ENCODE data around the gene RASGEF1C.

The RASGEF1C gene

DNA sequence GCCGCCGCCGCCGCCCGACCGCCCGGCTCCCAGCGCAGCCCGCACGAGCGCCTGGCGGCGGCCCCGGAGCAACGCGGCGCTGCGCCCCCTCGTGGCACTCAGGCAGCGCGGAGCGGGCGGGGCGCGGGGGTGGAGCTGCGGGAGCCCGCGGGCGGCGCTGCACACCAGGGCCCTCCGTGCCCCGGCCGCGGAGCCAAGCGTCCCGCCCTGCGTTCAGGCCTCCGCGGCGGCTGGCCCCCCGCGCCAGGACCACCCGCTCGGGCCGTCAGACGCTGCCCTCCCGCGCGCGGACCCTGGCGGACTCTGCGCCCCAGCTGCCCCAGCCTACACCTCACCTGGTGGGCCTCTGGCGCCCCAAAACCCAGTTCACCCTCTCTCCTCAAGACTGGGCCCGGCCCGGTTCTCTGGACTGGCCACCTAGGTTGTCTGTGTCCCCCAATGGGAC lies at the start of gene RASGEF1C:
Gene RASGEF1C (minus strand): TSS at position 75 of the 445 bp plus-strand sequence. CDS start 71,159 bp downstream, outside the sequence.
- DNase-seq: peak; percentile 51

DNA sequence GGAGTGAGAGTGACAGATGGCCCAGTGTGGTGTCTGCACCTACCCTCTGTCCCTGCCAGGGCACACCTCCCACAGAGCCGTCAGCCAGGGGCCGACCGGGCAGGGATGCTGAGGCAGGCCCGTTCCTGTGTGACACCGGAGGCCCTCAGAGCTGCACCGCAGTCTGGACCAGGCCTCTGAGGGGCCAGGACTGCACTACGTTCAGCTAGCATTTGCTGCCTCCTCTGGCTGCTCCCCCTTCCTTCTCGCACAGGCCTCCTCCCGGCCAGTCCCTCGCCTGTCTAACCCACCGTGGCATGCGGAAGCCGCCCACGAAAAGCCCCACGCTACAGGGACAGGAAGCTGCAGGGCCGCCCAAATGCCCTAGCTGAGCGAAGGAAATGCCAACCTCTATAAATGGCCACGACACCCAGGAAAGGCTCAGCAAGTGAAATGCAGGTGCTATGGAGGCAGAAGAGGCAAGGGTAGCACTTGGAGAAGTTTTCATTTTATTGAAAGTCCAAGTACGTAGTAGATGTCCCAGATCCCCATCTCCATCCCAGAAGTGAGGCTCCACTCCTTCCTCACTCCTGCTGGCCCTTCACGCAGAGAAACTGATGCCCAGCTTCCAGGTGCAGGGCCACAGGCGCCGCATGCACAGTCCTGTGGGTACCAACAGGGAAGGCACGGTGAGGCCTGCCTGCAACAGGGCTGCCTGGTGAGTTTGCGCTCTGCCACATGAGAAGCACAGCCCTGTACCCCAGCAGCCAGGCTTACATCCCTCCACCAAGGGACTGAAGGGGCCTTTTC lies 44.2 kb upstream of the RASGEF1C start:
- DNase-seq: no peak

DNA sequence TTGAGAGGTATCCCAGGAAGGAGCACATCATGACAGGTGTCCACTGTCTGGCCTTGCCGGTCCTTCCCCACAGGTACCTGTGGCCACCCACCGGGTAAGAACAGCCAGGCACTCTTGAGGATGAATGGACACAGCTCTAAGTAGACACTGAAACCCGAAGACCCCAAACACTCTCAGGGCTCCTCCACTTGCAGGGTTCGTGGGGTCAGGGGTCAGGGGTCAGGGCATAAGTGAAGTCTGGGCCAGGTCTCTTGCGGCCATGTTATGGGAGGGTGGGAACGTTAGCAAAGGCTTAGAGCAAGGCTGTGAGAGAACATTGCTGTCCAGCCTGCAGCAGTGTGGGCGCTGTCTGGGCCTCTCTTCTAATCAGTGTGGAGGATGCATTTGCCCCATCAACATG lies 42.9 kb upstream of the RASGEF1C start:
- DNase-seq: no peak

DNA sequence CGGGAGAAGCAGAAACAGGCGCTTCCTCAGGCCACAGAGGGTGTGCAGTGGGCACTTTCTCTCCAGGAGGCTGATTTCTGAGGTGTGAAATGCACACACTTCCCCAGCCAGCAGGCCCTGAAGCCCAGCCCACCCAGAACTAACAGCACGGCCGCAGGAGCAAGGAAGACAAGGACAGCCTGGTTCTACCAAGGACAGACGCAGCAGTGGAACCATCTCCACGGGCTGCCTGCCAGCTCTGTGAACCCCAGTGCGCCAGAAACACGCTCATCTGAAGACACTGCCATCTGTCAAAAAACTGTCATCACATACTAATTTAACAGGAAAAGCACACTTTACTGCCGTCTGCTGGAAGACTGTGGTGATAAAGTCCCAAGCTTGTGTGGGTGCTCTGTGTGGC lies 42.1 kb upstream of the RASGEF1C start:
- DNase-seq: no peak

DNA sequence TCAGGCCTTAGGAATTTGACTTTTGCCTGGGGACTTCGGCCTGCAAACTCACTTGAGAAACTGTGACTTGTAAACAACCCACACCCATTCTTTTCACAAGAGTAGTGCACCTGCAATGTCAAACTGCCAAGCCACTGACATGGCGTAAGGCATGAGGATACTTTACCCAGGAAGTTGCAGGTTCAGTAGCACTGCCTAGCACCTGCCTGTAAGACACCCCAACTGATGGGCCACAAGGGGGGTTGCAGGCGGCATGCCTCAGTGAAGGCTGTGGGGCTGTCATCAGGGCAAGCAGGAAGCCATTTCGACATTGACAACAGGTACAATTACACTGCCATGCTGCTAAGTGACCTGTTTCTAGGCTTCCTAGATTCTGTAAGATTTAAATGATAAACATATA lies 41.3 kb upstream of the RASGEF1C start:
- no peak for DNase-seq

DNA sequence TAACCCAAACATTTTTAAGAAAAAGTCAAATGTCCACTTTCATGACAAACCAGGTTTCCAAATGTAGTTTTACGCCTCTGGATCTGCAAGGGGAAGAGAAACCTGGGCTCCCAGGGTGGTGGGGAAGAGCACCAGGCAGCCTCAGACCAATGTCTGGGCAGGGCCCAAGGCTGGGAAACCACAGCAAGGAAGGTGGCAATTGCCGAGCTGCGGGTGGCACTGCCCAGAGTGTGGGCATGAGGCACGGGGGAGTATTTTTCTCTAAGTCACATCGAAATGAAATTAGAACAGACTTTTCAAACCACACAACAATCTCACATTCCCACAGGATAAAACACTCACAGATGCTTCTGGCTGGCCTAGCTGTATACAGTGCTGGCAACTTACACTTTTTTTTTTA lies 32.6 kb upstream of the RASGEF1C start:
- DNase-seq: peak; percentile 66

DNA sequence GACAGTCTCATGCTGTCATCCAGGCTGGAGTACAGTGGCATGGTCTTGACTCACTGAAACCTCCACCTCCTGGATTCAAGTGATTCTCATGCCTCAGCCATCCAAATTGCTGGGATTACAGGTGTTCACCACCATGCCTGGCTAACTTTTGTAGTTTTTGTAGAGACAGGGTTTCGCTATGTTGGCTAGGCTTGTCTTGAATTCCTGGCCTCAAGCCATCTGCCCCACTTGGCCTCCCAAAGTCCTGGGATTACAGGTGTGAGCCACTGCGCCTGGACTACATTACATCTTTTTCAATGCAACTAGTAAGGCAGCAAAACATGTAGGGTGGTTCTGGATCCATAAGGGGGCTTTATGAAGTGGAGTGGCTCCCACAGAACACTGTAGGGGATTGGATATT lies 29.6 kb upstream of the RASGEF1C start:
- no peak for DNase-seq

DNA sequence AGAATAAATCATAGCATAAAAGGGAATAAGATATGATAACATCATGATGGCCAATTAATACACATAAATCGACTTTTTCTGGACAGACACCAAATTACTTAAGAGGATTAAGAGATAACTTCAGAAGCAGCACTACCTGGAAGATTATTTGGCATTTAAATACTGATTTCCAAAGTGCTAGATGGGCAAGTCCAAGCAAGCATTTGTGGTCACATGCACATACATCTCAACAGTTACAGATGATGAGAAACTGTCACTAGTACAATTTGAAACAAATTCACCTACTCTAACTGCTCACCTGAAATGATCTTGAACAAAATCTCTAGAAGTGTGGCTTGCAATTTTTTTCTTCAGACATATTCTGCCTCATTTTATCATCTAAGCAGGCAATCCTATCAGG lies 26.8 kb upstream of the RASGEF1C start:
- no peak for DNase-seq

DNA sequence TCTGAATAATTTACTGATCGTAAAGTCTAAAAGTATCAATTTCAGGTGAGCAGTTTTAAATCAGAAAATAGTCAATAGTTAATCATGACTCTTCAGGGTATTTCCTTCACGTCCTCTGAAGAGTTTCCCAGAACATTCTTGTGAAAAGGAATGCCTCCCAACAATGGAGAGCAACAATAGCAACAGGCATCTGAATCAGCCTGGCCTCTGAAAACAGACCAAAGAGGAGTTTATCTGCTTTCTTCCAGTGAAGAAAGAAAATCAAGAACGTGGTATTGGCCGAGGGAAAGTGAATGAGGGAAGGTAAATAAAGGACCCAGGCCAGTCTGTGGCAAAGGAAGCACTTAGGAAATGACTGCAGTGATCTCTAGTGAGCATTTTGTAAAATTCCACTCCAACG lies 26.1 kb upstream of the RASGEF1C start:
- no peak for DNase-seq

DNA sequence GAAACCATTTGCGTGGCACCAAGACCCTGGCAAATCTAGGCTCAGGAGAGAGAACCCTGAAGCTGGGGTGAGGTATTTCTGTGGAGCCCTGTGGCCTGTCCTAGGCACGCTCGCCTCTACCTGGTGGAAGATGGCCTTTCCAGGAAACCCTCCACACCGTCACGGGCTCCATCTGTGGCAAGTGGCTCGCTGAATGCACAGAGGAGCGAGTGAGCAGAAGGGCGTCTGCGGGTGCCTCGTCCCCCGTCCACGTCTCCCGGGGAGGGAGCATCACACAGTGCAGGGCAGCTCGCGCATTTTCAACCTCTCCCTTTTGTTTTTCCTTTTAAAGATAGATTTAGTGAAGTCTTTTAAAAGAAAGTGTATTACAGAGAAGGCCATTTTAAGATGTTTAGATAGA lies 25.3 kb upstream of the RASGEF1C start:
- no peak for DNase-seq

DNA sequence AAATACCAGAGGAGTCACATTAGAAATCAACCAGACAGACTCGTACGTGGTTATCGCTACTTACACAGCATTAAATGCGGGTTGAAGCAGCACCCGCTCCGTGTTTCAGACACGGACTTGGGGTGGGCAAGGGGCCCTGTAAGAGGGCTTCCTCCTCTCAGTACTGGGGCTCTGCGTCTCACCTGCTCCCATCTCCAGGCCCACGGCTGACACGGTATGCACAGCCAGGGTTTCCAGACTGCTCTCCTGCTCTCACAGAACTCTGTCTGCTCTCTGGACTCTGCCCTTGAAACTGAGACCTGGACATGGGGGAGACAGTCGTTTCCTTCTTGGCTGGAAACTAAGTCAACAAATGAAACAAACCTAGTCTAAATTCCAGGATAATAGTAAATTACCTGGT lies 24.7 kb upstream of the RASGEF1C start:
- no peak for DNase-seq

DNA sequence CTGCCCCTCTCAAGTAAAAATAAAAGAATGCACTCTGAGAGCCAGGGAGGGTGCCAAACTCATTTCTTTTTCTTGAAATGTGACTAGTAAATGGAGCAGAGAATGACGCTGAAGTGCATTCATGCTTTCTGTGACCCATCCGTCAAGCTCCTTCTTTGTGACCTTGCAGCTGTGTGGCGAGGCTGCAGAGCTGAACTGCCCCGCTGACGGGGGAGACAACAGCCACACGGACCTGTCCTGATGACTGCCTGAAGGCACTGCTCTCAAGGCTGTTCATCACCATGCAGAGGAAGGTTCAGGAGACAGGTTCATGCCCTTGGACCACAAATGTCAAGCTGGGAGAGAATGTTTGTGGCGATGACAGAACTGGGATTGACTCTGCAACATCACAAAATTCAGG lies 21.0 kb upstream of the RASGEF1C start:
- DNase-seq: no peak

DNA sequence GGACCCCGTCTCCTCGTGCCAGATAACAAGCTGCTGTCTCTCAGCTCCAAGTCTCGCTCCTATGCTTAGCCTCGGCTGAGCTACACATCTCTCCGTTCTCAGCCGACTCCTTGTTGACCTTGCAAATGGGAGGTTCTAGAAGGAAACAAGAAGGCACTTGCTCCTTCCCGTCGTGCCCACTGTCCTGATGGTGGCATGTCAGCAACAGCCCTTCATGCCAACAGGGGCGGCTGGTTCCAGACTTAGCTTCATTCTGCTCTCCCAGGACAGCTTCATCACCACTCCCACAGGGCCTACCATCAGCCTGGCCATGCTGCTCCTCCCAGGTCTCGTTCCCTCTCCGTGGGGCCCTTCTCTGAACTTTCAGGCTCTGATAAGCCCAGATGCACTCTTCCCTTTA lies 13.0 kb upstream of the RASGEF1C start:
- no peak for DNase-seq

DNA sequence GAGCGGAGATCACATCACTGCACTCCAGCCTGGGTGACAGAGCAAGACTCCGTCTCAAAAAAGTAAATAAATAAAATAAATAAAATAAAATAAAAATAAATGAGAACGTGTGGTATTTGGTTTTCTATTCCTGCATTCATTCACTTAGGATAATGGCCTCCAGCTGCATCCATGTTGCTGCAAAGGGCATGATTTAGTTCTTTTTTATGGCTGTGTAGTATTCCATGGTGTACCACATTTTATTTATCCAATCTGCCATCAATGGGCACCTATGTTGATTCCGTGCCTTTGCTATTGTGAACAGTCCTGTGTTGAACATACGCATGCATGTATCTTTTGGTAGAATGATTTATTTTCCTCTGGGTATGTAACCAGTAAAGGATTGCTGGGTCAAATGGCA lies 8.8 kb upstream of the RASGEF1C start:
- DNase-seq: no peak

DNA sequence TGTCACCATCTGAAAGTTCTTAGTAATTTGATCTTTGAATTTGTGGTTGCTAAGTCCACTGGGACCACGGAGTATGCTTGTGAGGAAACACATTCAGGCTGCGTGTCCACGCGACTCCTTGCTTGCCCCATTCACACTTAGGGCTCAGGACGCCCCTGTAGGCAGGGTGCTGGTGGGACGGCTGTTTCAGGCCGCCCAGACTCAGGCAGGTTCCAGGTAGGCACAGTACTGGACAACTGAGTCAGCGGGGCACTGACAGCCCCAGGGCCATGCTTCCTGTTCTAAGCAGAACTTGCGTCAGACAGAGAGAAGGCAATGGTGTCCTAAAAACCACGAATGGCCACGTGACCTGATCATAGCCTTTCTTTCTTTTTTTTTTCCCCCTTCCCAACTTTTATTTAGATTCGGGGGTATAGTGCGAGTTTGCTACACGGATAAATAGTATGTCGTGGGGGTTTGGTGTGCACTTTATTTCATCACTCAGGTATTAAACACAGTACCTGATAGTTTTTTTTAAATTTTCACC lies 7.7 kb upstream of the RASGEF1C start:
- peak; percentile 22 for DNase-seq

DNA sequence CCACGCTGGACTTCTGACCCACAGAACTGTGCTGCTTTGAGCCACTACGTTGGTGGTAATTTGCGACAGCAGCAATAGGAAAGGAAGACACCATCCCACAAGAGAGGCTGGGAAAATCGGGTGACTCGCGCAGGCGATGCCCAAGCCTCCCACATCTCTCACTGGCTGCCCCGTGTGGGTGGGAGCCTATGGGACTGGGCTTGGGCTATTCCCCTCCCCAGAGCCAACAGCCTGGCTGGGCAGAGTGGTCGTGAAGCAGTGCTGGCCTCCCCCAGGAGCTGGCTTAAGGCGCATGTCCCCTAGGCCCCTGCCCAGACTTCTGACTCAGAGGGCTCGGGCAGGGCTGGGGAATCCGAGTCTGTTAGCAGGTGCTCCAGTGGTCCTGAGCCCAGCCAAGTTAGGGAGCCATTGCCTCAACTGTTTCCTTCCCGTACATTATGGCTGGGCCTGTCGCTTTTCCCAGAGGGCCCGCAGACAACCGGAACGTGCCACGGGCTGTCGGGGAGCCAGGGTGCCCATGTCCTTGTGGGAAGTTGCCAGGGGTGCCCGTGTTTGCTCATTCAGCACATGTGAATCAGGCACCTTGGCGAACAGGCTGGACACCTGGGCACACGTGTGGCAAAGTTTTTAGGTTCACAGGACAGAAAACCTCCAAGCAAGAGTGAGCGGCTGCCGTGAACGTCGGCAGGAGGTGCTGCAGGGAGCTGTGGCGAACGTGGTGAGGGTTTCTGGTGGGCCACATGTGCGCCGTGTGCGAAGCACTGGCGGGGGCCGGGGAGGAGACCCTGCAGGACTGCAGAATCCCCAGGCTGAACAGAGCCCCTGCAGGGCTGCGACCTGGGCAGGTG lies 7.0 kb upstream of the RASGEF1C start:
- no peak for DNase-seq

DNA sequence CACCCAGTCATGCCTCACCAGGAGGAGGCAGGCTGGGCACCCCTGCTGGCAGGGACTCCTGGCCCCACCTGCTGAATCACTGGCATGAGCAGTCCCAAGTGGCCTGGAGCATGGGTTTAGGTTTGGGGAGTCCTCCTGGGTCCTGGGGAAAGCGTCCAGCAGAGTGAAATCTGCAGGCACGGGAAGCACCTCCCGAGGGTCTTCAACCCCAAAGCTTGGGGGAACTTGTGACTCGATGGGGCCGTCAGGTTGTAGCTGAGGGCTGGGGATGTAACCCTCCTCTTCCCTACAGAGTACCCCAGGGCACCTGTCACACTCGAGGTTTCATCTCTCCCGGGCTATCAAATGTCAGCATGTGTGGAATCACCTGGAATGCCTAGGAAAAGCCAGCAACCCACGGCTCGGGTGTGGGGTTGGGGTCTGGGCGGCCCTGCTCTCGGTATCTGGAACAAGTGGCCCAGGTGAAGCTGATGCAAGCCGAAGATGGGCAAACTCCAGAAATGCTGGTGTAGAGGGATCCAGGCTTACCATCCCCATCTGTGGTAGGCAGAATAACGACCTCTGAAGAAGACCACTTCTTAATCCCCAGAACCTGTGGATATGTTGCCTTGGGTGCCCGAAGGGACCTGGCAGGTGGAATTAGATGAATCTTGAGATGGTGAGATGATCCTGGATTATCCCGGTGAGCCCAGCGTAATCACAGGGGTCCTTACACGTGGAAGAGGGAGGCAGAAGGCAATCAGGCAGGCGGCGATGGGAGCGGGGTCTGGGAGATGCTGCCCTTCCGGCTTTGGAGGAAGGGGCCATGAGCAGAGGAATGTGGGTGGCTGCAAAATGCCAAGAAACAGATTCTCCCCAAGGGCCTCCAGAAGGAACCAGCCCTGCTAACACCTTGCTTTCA lies 6.1 kb upstream of the RASGEF1C start:
- DNase-seq: no peak

DNA sequence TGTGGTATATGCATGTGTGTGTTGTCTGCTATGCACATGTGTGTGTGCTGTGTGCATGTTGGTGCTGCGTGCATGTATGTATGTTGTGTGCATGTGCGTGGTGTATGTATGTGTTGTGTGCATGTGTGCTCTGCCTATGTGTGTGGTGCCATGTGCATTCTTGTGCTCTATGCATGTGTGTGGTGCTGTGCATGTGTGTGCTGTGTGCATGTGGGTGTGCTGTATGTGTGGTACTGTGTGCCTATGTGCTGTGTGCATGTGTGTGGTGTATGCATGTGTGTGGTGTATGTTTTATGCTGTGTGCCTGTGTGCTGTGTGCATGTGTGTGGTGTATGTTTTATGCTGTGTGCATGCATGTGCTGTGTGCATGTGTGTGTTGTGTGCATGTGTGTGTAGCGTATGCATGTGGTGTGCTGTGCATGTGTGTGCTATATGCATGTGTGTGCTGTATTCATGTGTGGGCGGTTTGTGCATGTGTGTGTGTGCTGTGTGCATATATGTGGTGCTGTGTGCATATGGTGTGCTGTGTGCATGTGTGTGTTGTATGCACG lies 4.7 kb upstream of the RASGEF1C start:
- no peak for DNase-seq

DNA sequence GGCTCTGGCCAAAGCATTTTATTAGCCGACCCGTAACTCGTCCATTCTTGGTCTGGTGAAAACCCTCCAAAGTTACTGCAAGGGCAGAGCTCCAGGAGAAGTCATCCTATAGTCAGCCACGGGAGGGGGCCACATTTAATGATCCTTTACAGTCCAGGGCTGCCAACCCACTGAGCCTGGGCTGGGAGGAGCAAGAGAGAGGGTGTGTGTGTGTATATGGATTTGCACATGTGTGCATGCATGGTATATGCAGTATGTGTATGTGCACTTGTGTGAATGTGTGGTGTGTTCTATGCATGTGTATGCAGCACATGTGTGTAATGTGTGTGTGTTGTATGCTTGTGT lies 4.2 kb upstream of the RASGEF1C start:
- no peak for DNase-seq

DNA sequence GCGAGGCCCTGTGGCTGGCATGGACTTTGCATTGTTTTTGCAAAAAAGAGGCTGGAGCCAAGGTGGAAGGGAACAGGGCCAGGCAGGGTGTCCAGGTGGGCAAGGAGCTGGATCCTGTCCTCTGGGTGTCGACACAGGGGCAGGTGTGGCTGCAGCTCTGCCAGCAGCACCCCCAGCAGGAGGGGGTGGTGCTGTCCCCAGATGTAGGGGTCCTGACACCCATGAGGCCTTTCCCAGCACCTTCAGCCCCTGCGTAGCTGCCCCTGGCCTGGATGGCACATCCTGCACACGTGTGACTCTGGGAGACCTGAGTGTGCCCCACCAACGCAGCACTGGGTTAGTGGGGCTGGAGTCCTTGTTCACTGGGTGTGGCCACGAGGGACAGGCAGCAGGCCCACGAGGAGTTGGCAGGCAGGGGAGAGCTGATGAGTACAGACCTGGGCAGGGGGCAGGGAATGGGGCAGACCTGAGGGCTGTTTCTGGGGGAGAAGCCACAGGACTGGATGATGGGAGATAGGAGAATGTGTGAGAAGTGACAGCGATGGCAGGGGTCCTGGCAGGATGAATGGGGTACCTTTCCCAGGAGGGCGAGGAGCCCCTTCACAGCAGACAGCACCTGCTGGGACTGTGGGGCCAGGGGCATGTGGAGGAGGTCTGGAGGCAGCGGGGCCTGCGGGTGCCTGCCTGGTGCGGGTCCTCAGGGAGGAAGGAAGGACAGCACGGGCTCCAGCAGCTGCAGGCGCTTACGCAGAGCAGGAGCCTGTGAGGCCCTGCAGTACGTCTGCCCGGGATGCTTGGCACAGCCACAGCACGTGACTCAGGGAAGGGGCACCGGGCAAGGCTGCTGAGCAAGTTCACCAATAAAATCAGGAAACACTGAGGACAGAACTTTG lies 3.6 kb upstream of the RASGEF1C start:
- no peak for DNase-seq

DNA sequence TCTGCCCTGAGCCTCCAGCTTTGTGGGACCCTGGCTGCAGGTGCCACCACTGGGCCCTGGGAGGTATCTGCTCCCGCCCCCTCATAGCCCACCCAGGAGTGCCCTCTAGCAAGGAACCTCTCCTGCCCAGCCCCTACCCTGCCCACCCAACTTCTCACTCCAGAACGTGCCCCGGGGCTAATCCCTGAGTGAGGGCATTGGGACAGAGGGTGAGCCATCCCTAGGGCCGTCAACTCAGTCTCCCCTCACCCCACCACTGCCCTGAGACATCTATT lies 2.7 kb upstream of the RASGEF1C start:
- no peak for DNase-seq
